ENCODE data around the gene GNA15.
"Not testable (repeated sequence)": the region's sequence is repeated elsewhere in the genome, so short reads cannot be mapped to it uniquely, and the experiment has no call there.

GNA15 gene

DNA sequence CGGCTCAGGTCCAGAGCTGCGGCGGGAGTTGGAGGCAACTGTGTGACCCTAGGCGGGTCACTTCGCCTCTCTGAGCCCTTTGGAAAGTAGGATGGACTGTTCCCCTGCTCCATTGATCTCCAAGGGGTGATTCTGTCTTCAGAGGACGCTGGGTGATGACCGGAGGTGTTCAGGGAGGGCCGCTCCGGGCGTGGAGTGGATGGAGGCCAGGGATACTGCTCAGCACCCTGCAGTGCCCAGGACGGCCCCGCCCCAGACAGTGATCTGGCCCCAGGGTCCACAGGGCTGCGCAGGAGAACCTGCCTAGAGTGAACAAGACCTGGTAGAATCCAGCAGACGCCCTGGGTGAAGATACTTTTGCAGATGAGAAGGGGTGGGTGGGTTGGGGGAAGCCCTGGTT lies 56.9 kb downstream of the GNA15 start:
- DNase-seq, result no peak

DNA sequence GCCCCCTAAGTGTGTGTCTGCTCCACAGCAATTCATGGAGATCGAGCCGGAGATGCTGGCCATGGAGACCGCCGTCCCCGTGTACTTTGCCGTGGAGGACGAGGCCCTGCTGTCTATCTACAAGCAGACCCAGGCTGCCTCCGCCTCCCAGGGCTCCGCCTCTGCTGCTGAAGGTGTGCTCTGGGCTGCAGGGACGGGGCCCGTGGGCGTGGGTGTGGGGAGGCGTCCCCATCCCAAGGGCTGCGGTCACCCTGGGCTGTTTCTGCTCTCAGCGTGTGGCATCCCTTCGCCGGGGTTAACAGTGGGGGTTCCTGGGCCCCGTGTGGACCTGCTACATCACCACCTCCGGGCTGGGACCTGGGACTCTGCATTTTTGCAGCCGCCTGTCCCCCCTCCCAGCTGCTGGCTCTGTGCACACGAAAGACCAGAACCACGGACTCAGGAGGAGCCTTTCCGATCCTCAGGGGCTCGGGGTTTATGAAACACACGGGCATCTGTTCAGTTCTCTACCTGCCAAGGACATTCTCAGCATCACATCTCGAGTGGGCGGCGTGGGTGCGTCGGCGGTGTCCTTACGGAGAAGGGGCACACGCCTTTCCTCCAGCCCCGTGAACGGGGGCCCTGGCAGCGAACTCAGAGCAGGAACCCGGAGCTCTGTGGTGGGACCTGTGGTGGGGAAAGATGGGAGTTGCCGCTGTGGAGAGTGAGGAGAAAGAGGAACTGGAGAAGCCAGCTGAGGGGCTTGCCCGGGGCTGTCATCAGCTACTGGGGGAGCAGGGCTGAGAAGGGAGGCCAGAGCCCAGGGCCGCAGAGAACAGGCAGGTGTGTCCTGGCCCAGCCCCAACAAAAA lies 57.6 kb downstream of the GNA15 start:
- DNase-seq, result no peak

DNA sequence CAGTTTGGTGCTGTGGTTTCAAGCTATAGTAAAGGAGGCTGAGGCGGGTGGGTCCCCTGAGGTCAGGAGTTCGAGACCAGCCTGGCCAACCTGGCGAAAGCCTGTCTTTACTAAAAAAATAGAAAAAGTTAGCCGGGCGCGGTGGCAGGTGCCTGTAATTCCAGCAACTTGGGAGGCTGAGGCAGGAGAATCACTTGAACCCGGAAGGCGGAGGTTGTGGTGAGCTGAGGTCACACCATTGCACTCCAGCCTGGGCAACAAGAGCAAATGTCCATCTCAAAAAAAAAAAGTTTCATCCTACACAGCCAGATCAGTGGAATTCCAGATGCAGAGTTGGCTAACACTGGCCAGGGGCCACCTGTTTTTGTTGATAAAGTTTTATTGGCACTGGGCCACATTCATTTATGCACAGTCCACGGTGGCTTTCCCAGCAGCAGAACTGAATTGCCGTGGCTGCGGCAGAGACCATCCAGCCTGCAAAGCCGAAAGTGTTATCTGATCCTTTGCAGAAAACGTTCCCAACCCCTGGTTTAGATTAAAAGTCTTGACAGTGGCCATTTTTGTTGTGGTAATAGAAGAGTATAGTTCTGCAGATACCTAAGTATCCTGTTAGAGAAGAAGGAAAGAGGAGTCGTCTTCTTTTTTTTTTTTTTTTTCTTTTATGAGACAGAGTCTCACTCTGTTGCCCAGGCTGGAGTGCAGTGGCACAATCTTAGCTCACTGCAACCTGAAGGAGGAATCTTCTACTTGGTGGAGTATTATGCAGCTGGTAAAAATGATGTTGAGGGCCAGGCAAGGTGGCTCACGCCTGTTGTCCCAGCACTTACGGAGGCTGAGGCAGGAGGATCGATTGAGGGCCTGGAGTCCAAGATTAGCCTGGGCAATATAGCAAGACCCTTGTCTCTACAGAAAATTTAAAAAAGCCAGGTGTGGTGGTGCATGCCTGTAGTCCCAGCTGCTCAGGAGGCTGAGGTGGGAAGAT lies 58.6 kb downstream of the GNA15 start:
- no peak for DNase-seq

DNA sequence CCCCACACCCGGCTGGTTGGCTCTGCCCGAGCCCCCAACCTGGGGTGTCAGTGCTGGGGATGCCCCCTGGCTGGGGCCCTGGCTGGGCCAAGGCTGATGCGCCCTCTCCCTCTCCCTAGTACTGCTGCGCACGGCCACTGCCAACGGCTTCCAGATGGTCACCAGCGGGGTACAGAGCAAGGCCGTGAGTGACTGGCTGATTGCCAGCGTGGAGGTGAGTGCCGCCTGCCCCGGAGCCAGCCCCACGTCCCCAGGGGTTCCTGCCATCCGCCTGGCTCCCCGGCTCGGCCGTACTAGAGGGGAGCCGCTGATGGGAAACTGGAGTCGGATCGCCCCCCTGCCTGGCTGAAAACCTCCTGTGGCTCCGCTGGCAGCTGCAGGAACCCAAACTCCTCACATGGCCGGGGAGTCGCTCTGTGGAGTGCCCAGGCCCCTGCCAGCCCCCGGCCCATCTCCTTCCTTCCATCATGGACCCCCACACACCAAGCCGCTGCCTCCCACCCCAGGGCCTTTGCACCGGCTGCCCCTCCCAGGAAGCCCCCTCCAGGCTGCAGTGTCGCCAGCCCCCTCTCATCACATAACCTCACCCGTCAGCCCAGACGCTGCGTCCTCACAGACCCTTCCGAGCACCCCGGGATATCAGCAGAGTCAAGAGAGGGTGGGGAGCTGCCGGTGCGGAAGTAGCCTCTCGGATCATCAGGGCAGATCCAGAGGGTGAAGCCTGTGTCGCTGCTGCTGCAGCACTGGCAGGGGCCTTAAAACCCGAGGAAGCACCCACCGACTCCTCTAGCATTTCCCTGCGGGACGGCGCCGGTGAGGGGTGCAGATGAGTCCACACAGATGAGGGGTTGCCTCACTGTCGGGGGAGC lies 60.5 kb downstream of the GNA15 start:
- no peak for DNase-seq

DNA sequence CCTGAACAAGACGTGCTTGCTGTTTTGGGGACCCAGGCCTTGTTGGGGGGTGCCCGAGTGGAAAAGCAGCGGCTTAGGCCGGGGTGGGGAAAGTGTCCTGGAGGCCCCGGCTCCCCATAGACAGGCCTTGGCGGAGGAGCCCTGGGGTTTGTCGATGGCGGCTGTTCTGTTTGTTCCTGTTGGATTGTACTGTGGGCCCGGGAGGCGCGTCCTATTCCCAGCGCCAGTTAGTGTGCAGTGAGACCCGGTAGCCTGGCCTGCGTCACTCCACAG lies 61.0 kb downstream of the GNA15 start:
- no peak for DNase-seq

DNA sequence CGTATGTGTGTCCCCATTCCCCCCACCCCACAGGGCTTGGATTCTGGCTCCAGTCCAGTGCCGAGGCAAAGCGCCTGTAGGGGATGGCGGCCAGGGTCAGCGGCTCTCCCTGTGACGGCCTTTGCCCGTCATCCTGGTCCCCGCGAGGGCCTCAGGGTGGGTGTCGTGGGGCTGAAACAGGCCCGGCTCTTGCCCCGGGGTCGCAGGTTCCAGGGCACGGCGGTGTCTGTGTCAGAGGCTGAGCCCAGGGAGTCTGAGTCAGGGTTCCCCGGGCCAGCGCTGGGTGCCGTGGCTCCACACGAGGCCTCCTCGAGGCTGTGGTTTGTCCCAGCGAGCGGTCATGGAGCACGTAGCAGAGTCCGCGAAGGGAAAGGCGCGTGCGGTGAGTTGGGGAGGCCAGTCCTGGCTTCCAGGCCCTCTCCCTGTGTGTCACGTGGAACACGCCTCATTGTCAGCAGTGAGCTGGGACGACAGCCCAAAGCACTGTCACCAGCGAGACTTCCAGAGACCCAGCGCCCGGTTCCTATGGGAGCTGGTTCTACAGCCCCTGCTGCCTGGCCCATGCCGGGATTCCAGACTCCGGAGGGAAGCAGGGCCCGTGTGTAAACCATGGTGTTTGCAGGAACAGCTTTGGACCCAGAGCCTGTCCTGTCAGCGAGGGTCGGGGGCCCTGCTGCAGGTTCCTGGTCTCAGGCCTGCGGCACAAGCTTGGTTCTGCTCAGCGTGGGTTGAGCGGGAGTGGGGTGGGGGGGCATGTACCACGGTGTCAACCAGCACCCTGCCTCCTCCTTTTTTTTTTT lies 63.3 kb downstream of the GNA15 start:
- no peak for DNase-seq

DNA sequence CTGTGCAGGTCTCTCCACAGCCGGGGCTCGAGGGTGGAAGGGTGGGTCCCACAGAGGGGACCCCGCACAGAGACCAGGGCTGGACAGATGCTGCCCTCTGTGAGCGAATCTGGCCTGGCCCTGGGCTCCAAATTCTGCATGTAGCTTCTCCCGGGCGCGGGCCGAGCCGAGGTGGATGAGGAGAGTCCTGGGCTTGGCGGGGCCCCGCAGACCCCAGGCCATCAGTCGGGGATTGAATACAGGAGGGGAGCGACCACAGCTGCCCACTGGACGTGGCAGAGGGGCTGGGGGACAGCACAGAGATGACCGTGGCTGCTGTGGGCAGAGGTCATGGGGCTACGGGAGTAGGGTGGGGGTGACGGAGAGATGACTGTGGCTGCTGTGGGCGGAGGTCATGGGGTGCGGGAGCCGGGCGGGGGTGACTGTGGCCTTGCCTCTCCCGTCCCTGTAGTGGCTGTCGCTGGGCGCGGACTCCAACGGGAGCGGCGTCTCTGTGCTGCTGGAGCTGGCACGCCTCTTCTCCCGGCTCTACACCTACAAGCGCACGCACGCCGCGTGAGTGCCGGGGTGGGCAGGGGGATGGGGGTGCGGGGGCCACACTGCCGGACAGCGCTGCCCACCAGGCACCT lies 65.4 kb downstream of the GNA15 start:
- DNase-seq, result no peak

DNA sequence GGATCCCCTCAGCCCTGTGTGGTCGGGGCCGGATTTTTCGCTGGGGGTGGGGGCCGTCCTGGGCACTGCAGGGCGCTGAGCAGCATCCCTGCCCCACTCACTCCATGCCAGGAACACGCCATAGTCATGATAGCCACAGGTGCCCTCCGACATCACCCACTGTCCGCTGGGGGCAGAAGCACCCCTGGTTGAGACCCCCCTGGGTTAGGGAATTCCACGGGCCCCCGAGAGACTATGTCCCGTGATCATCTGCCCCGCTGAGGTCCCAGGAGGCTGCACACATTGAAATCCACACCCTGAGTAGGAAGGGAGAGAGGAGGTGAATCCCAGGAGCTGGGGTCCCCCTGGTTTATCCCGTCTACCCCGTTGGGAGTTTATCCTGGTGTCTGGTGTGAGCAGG lies 66.1 kb downstream of the GNA15 start:
- no peak for DNase-seq

DNA sequence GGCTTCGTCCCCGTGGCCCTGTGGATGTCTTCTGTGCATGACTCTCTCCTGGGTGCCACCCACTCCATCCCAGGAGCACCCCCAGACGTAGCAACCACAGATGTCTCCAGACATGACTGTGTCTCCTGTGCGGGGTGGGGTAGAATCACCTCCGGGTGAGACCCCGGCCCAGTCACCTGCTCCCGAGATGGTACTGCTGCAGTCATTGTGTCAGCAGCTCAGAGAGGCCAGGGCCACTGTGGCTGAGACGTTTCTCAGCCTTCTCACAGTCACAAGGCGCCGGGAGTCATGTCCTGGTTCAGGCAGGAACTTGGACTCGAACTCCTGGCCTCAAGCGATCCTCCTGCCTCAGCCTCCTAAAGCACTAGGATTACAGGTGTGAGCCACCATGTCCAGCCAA lies 66.5 kb downstream of the GNA15 start:
- DNase-seq, result no peak

DNA sequence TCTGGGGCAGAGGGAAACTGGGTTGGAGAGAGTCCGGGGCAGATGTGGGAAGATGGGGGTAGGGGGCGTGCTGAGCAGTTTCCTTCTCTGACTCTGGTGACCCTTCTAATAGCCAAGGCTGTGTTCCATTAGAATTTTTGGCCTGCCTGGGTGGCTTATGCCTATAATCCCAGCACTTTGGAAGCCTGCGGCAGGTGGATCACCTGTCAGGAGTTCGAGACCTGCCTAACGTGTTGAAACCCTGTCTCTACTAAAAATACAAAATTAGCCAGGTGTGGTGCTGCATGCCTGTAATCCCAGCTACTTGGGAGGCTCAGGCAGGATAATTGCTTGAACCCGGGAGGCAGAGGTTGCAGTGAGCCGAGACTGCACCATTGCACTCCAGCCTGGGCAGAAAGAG lies 67.1 kb downstream of the GNA15 start:
- DNase-seq, result not testable (repeated sequence)

DNA sequence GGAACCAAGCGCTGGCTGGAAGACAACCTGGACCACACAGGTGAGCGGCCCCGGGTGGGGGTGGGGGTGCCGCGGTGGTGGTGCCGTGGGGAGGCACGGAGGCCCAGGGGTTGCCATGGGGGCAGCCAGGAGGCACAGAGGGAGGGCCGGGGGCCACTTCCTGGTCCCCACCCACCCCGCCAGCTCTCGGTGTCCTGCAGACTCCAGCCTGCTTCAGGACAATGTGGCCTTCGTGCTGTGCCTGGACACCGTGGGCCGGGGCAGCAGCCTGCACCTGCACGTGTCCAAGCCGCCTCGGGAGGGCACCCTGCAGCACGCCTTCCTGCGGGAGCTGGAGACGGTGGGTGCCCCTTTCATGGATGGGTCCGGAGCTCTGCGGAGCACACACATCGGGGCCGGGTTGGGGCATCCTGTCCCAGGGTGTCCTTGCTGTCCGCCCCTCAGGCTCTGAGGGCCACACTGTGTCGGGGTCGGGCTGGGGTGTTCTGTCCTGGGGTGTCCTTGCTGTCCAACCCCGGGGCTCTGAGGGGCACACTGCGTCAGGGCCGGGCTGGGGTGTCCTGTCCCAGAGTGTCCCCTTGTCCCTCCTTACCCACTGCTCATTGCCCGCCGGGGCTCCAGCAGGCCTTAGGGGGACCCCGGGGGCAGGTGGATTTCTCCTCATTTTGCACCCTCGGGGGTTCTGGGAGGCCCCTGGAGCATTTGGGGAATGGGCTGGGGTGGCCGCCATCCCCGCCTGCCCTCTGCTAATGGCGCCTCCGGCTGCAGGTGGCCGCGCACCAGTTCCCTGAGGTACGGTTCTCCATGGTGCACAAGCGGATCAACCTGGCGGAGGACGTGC lies 68.2 kb downstream of the GNA15 start:
- no peak for DNase-seq

DNA sequence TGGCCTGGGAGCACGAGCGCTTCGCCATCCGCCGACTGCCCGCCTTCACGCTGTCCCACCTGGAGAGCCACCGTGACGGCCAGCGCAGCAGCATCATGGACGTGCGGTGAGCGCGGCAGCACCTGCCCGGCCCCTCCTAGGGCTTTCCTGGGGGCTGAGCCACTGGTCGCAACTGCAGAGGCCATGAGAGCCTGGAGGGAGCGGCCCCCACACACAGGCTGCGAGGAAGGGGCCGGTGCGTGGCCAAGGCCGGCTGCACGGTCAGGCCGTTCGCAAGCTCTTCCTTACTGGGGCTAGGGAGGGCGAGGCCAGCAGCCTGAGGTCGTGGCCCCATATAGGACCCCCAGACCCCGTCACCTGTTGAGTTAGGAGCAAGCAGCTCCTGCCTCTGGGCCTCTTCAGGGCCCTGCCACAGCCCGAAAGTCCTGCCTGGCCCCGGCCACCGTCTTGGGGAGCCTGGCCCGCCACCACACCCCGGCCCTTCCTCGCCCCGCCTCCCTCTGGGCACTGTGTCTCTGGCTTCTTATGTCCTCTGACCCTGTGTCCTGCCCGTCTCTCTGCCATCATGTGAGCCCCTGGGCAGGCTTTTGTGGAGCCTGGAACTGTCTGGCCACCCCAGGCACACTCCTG lies 68.9 kb downstream of the GNA15 start:
- DNase-seq, result no peak

DNA sequence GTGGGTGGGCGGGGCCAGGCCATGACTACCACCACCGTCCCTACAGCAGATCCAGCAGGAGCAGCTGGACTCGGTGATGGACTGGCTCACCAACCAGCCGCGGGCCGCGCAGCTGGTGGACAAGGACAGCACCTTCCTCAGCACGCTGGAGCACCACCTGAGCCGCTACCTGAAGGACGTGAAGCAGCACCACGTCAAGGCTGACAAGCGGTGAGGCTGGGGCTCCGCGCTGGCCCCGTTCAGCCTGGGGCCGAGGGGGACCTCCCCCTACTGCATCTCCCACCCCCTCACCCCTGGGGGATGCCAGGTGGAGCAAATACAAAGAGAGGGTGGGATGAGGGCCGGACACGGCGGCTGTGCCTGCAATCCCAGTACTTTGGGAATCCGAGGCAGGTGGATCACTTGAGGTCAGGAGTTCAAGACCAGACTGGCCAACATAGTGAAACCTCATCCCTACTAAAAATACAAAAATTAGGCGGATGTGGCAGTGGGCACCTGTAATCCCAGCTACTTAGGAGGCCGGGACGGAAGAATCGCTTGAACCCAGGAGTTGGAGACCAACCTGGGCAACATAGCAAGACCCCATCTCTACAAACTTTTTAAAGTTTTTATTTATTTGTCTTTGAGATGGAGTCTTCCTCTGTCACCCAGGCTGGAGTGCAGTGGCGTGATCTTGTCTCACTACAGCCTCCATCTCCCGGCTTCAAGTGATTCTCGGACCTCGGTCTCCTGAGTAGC lies 70.6 kb downstream of the GNA15 start:
- DNase-seq, result no peak

DNA sequence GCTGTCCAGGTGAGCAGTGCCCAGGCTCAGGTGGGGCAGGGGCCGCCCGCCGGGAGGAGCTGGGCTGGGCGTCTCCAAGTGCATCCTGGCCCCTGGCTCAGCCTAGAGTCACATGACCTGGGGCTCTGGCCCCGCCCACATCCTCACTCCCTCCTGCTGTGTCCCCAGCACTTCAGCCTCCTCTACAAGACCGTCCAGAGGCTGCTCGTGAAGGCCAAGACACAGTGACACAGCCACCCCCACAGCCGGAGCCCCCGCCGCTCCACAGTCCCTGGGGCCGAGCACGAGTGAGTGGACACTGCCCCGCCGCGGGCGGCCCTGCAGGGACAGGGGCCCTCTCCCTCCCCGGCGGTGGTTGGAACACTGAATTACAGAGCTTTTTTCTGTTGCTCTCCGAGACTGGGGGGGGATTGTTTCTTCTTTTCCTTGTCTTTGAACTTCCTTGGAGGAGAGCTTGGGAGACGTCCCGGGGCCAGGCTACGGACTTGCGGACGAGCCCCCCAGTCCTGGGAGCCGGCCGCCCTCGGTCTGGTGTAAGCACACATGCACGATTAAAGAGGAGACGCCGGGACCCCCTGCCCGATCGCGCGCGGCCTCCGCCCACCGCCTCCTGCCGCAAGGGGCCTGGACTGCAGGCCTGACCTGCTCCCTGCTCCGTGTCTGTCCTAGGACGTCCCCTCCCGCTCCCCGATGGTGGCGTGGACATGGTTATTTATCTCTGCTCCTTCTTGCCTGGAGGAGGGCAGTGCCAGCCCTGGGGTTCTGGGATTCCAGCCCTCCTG lies 71.8 kb downstream of the GNA15 start:
- no peak for DNase-seq

DNA sequence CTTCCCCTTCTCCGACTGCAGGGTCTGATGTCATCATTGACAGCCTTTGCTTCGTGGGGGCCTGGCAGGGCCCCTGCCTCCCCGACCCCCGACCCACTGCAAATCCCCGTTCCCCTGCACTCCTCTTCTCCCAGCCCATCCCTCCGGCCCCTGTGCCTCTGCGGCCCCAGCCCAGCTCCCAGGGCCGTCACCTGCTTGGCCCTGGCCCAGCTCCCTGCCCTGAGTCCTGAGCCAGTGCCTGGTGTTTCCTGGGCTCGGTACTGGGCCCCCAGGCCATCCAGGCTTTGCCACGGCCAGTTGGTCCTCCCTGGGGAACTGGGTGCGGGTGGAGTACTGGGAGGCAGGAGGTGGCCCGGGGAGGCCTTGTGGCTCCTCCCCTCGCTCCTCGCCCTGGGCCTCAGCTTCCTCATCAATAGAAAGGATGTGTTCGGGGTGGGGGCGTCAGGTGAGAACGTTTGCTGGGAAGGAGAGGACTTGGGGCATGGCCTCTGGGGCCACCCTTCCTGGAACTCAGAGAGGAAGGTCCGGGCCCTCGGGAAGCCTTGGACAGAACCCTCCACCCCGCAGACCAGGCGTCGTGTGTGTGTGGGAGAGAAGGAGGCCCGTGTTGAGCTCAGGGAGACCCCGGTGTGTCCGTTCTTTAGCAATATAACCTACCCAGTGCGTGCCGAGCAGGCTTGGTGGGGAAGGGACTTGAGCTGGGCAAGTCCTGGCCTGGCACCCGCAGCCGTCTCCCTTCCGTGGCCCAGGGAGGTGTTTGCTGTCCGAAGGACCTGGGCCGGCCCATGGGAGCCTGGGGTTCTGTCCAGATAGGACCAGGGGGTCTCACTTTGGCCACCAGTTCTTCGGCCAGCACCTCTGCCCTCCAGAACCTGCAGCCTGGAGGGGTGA lies 72.7 kb downstream of the GNA15 start:
- no peak for DNase-seq

DNA sequence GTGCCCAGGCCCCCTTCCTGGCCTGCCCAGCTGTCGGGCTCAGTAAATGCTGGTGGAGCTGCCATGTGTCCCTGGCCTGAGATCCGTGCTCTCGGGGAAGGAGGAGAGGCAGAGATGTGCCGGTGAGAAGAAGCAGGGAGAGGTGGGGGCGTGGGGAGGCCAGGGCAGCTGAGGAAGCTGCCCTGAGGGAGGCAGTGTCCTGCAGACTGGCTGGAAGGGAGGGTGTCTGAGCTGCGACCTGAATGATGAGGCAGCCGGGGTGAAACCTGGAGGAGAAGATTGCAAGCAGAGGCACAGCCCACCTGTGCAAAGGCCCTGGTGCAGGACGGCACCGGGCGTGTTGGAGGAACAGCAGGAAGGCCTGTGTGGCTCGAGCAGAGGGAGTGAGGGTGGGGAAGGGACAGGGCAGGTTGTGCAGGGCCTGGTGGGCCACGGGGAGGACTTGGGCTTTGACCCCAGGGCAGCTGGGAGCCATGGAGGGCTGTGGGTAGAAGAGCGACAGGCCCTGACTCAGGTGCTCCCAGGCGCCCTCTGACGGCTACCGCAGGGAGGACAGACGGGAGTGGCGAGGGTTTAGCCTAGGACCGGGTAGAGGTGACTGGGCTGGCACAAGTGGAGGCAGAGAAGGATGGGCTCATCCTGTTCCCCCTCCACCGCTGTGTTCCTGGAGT lies 74.6 kb downstream of the GNA15 start:
- no peak for DNase-seq

DNA sequence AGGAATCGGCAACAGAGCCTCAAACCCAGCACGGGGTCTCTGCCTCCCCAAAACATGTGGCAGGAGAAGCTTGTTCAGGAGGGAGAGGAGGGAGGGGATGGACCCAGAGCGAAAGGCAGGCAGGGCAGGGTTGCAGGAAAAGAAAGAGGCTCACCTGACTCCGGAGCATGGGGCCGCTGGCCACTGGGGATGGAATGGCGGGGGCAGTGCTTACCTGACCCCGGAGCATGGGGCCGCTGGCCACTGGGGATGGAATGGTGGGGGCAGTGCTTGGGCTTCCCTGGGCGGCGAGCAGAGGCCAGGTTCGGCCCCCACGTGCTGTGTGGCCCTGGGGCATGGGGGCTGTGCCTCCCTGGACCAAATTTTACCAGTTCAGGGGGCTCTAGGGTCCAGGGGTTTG lies 75.4 kb downstream of the GNA15 start:
- DNase-seq, result no peak
